Type B pancreatic cell (in vitro differentiated cells): Measurements from ENCODE around the gene LGALSL. TPM values are rescaled to one million over a fixed set of nuclear protein-coding genes. Genes with fewer than 3 reads are reported as not detected.

Experiments used
- DNase-seq: peaks from one replicate; pipeline ENCODE4 v3.0.0; 2021; ENCODE audit warnings: mixed read lengths; ENCODE audit not compliant: unreplicated experiment; ENCODE audit errors: extremely low spot score
- H3K27ac Mint-ChIP-seq: 2 replicates; pipeline ENCODE4 v1.8.0; 2021; ENCODE audit warnings: mild to moderate bottlenecking, mixed read lengths
- H3K27me3 Mint-ChIP-seq: 2 replicates; pipeline ENCODE4 v1.8.0; 2021; ENCODE audit warnings: mixed read lengths
- H3K36me3 Mint-ChIP-seq: 2 replicates; pipeline ENCODE4 v1.8.0; 2021; ENCODE audit warnings: mixed read lengths
- H3K4me1 Mint-ChIP-seq: one replicate; pipeline ENCODE4 v1.8.0; 2021; ENCODE audit warnings: mixed read lengths; ENCODE audit not compliant: unreplicated experiment
- H3K4me3 Mint-ChIP-seq: 2 replicates; pipeline ENCODE4 v1.8.0; 2021; ENCODE audit warnings: mild to moderate bottlenecking, mixed read lengths
- H3K9me3 Mint-ChIP-seq: 2 replicates; pipeline ENCODE4 v1.8.0; 2021; ENCODE audit warnings: mixed read lengths
- CTCF ChIP-seq: fragments of 200-600 bp; sonication (generic); conservative IDR thresholded peaks from 2 replicates; pipeline ENCODE4 v1.5.0; 2021; ENCODE audit warnings: antibody characterized with exemption, mild to moderate bottlenecking
- total RNA-seq: library from RNA; stranded (reverse); gene quantifications from 2 replicates; pipeline ENCODE4 v1.2.1, GENCODE V29; 2021; ENCODE audit warnings: low replicate concordance

The LGALSL gene
- total RNA-seq, 1 donor from 2014 or later, result 19.2 TPM

GRCh38 chr2:64501946-64502345 lies 48.0 kb downstream of the LGALSL start:
- Mint-ChIP-seq H3K4me1 (no peaks in the 10 kb centered on the region), H3K4me3 (no peak overlapping the region), H3K9me3 (no peaks in the 10 kb centered on the region), H3K27ac (no peak overlapping the region), H3K36me3 (no peaks in the 10 kb centered on the region), H3K27me3 (peaks cover 6% of the 10 kb centered on the region)
- DNase-seq, result no peak
- no peak for TF ChIP-seq CTCF

- H3K27ac Mint-ChIP-seq, result no peak overlapping the region
Measured at GRCh38 chr2:64502860-64503259, 48.9 kb downstream of the LGALSL start.

GRCh38 chr2:64504774-64505720 lies 51.1 kb downstream of the LGALSL start:
- H3K36me3 Mint-ChIP-seq, result no peaks in the 10 kb centered on the region
- H3K27me3 Mint-ChIP-seq, result no peaks in the 10 kb centered on the region
- no peaks in the 10 kb centered on the region for H3K4me1 Mint-ChIP-seq
- H3K27ac Mint-ChIP-seq, result no peak overlapping the region
- TF ChIP-seq CTCF, result no peak
- no peak overlapping the region for H3K4me3 Mint-ChIP-seq
- no peak for DNase-seq
- H3K9me3 Mint-ChIP-seq, result no peaks in the 10 kb centered on the region

More at GRCh38 chr2:64502860-64503259, 48.9 kb downstream of the LGALSL start:
- no peak for TF ChIP-seq CTCF
- Mint-ChIP-seq H3K9me3 (no peaks in the 10 kb centered on the region), H3K4me1 (no peaks in the 10 kb centered on the region), H3K36me3 (no peaks in the 10 kb centered on the region), H3K27me3 (peaks cover 5% of the 10 kb centered on the region), H3K4me3 (no peak overlapping the region)
- DNase-seq, result no peak

GRCh38 chr2:64506686-64507085 lies 52.7 kb downstream of the LGALSL start:
- no peak for DNase-seq
- Mint-ChIP-seq H3K36me3 (no peaks in the 10 kb centered on the region), H3K27ac (no peak overlapping the region), H3K4me1 (no peaks in the 10 kb centered on the region), H3K27me3 (no peaks in the 10 kb centered on the region), H3K9me3 (no peaks in the 10 kb centered on the region), H3K4me3 (no peak overlapping the region)
- TF ChIP-seq CTCF, result no peak

Other genes with a start within 250 kb of the LGALSL start
- 26.4 and 38.1 TPM in 2 replicates for gene AFTPH, start 70.2 kb downstream of the LGALSL start, total RNA-seq
- gene SERTAD2, start 199.8 kb downstream of the LGALSL start, total RNA-seq, result 19.2 and 26.2 TPM in 2 replicates